Measurements from ENCODE around the gene HYAL2.
A peak's percentile ranks its signal among the peaks of the same experiment; 100 is the strongest.

The HYAL2 gene

DNA sequence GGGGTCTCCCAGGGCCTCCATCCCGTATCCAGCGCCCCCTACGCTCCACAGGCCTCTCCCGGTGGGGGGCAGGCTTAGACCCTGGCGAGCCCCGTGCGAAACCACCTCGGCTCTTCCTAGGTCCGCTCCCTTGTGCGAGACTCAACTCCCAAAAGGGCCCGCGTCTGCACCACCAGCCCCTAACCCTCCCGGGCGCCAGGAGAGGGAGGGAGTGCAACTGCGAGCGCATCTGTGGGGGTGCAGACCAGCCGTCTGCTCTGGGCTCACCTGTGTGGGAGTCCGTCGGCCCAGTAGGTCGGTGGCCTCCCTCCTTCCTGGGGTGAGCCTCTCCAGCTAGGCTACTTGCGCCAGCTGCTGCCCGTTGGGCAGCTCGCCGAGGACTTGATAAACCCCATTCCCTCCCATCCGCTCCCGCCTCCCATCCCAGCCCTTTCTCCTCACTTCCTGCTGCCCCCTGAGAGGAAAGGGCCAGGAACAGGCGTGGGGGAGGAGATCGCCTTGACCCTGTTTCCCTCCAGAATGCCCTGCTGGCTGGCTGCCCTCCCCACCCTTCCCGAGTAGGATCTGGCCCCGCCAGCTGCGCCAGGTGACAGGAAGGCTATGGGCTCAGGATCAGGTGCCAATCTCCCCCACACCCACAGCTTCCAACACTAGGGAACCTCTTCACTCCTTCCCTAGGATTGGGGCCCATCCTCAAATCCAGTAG lies at the start of gene HYAL2:
HYAL2 (minus strand) TSS at position 360 of the 706 bp plus-strand sequence. CDS start 2,256 bp downstream, outside the sequence.
- FAIRE-seq: no peak

GRCh38 chr3:50371133-50371685 lies 48.7 kb upstream of the HYAL2 start:
- FAIRE-seq: no peak

DNA sequence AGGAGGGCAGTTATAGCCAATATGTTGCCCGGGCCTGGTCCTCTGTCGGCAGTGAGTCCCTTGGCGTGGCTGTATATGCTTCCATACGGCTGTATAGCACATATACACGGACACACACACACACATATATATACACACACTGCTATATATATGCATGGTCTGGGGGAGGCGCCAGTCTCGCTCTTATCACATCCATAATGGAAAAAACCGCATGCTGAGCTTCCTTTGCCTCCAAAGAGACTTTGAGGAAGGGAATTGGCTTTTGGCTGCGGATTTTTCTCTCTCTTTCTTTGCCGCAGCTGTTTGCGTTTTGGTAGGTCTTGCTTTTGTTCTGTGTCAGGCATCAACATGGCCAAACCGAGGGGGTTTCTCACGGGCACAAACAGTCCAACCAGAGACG lies 48.0 kb upstream of the HYAL2 start:
- no peak for FAIRE-seq

DNA sequence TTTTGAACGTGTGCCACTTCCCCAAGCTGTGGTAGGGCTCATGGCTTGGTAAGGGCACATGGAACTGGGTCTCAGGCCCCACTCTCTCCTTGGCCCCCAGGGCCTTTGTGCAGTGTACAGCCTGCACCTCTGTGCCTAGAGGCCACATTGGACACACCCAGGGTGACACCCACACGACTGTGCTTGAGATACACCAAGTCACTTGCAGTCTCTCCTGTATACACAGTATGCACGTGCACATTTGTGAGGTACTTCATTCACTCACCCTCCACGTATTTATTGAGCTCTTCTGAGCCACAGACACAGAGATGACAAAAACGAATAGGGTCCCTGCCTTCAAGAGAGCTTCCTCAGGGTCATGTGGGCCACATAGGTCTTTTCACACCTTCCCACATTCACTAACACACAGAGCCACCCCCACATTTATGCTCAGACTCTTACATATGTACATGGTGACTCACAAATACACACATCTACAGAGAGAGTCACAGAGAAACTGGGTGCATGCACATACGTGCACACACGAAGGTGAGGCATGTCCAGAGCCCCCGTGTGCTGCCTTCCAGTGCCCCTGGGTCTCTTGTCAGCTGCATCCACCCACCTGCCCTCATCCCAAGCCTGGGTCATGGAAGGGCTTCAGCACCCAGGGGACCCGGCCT lies 46.6 kb upstream of the HYAL2 start:
- no peak for FAIRE-seq

GRCh38 chr3:50365842-50366220 lies 43.3 kb upstream of the HYAL2 start:
- FAIRE-seq: no peak

GRCh38 chr3:50365080-50365841 lies 42.7 kb upstream of the HYAL2 start:
- FAIRE-seq: no peak

- no peak for FAIRE-seq
These were observed 42.1 kb upstream of the HYAL2 start for GRCh38 chr3:50364573-50365079.

DNA sequence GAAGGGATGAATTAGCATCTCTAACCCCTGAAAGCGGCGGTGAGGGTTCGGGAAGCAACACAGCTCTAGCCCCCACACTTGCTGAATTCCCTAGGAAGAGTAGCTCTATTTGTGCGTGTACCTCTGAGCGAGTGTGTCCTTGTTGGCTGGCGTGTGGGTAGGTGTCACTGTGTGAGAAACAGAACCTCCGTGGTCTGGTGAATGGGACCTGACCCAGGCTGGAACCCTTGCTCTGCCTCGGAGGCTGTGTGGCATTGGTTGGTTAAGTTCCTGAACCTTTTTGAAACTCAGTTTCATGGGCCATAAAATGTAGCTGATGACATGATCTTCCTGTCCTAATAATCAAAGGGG lies 37.2 kb upstream of the HYAL2 start:
- FAIRE-seq: no peak

DNA sequence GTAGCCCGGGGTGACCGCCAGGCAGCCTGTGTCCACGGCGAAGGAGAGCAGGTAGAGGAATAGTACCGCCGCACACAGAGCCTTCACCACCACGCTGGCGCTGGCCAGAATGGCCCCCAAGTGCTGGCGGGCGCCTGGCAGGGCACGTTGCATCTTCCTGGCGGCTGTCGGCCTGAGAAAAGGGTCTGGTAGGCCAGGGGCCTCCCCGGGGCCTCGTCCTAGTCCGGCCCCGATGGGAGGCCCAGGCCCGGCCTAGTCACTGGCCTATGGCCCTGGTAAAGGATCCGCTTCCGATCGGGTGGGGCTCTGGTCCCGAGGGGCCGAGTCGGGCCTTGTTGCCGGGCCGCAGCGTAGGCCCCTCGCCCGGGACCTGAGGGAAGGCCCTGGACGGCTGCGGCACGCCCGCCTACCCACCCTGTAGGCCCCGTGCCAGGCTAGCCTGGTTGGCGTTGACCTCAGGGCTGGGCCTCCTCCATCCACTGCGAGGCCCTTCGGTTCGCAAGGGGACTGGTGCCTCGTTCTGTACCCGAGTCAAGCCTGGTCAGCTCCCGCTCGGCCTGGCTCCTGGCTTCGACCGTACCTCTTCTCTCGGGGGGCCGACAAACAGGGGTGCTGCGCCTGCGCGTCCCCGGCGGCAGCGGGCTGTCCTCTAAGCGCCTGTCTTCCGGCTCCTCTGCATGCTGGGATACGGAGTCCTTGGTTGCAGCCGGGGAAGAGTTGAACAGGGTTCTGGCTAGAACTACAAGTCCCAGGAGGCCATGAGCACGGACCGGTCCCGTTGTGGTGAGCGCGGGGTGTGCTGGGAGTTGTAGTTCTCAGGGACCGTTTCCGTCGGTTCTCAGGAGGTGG lies 36.6 kb upstream of the HYAL2 start, which contains the start of gene TMEM115:
TMEM115 (minus strand) TSS at position 611 of the 849 bp plus-strand sequence; CDS start at position 153, 458 bp downstream.
- peak; percentile 93 for FAIRE-seq

- no peak for FAIRE-seq
These were observed 35.9 kb upstream of the HYAL2 start for GRCh38 chr3:50358355-50358910.

- no peak for FAIRE-seq
These were observed 34.9 kb upstream of the HYAL2 start for GRCh38 chr3:50357481-50357880.

GRCh38 chr3:50356553-50356952 lies 34.0 kb upstream of the HYAL2 start:
- FAIRE-seq: no peak

- no peak for FAIRE-seq
These were observed 33.4 kb upstream of the HYAL2 start for GRCh38 chr3:50355829-50356552.

DNA sequence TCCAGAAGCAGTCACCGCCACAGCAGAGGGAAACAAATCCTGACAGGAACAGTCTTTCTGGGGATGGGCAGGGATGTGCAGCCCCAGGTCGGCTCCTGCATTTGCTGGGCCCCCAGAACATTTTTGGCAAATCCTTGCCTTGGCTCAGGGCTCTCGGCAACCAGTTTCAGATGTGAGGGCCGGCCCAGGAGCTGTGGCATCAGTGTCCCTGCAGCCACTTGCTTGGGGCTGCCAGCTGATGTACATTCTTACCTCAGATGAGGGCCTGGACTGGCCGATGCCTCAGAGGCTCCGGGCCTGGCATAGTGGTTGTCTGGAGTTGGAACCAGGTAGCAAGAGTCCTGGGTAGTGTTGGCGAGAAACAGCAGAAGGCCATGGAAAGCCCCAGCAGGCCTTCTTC lies 32.3 kb upstream of the HYAL2 start:
- FAIRE-seq: no peak

- no peak for FAIRE-seq
These were observed 31.7 kb upstream of the HYAL2 start for GRCh38 chr3:50354186-50354764.

- no peak for FAIRE-seq
These were observed 30.9 kb upstream of the HYAL2 start for GRCh38 chr3:50353245-50354004.

DNA sequence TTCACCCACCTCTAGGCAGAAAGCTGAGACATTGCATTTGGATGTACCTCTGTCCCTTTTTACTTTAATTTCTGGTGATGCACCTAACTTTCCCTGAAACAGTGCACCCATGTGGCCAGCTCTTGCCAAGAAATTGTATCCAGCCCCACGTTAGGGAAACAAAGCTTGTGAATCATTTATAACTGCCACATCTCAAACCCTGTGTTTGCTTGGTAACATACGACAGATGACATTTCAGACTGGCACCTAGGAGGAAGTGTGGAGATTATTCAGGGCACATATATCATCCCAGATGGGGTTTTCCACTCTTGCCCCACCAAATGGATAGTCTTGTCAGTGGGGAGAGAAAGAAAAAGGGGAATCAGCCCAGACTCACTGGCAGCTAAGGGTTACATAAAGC lies 30.2 kb upstream of the HYAL2 start:
- no peak for FAIRE-seq

GRCh38 chr3:50351323-50351697 lies 28.8 kb upstream of the HYAL2 start:
- no peak for FAIRE-seq

- no peak for FAIRE-seq
These were observed 28.2 kb upstream of the HYAL2 start, which contains the start of the genes CYB561D2 and NPRL2 for GRCh38 chr3:50350527-50351322. CYB561D2 (plus strand) TSS chr3:50350862; CDS start chr3:50351434, 572 bp downstream. NPRL2 (minus strand) TSS chr3:50350775; CDS start chr3:50350652, 123 bp downstream.

Data from islet of Langerhans (tissue), 1 donor.